ENCODE measurements around the gene AIFM2. TPM values are rescaled to one million over a fixed set of nuclear protein-coding genes. Genes with fewer than 3 reads are reported as not detected.
"Not testable (repeated sequence)": the region's sequence is repeated elsewhere in the genome, so short reads cannot be mapped to it uniquely, and the experiment has no call there.

AIFM2 gene
- total RNA-seq (2014; rRNA removed; shearing (Covaris generic)), result 7.0 and 8.1 TPM in 2 replicates

- DNase-seq (ENCODE audit: low read depth), result peak; percentile 81
These were observed at the start of gene AIFM2 for GRCh38 chr10:70132098-70133029. Gene AIFM2, minus strand, starts transcription at chr10:70132825. Its CDS starts 8,741 bp downstream, at chr10:70124084.

- DNase-seq (ENCODE audit: low read depth), result not testable (repeated sequence)
These were observed 46.6 kb upstream of the AIFM2 start for GRCh38 chr10:70179209-70179608.

DNA sequence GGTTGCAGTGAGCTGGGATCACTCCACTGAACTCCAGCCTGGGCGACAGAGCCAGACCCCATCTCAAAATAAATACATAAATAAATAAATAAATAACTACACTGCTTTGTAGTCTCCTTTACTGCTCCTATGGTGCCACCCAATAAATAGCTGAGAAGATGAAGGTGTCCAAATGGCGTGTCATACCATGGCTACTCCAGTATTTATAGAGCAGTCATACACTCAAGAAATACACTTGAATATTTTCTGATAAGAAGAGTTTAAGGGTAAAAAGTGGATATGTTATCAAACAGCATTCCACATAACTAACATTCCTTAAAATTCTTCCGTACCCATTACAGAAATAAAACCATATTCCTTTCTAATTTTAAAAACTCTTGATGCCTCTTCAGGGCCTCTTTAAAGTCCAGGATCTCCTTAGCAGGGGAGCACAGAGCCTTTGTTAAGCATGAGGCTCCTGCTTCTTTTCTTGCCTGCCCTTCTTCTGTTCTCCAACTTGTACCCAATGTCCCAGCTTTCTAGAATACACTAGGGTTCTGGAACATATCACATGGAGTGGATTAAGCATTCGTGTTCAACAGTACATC lies 45.6 kb upstream of the AIFM2 start:
- DNase-seq (ENCODE audit: low read depth), result no peak

GRCh38 chr10:70176441-70176840 lies 43.8 kb upstream of the AIFM2 start:
- DNase-seq (ENCODE audit: low read depth), result no peak

- no peak for DNase-seq (ENCODE audit: low read depth)
These were observed 42.9 kb upstream of the AIFM2 start for GRCh38 chr10:70175516-70175915.

DNA sequence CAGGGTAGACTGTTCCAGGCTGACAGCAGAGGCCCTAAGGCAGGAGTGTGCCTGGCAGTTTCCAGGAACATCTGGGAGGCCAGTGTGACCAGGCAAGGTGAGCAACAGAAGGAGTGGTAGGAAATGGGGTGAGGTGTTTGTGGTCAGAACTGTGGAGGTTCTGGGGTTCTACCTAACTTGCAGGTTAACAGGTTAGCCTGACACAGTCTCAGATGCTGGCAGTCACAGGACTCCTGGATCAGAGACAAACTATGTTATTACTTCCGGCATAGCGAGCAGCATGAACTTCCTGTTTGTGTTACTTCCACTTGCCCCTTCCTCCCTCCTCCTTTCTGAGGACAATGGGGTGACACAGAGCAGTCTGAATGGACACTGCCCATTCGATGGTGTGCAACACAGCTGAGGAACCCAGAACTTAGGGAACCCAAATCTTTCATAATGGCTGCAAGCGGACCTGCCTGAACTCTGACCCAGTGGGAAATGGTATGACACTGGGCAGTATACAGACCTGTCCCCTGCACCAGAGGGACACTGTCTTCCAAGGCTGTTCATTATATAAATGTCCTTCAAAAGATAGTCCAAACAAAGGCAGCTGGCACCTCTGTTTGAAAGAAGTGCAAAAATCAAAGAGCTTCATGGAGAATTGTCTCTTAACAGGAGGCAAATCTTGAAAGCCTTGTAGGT lies 41.6 kb upstream of the AIFM2 start:
- DNase-seq (ENCODE audit: low read depth), result no peak

DNA sequence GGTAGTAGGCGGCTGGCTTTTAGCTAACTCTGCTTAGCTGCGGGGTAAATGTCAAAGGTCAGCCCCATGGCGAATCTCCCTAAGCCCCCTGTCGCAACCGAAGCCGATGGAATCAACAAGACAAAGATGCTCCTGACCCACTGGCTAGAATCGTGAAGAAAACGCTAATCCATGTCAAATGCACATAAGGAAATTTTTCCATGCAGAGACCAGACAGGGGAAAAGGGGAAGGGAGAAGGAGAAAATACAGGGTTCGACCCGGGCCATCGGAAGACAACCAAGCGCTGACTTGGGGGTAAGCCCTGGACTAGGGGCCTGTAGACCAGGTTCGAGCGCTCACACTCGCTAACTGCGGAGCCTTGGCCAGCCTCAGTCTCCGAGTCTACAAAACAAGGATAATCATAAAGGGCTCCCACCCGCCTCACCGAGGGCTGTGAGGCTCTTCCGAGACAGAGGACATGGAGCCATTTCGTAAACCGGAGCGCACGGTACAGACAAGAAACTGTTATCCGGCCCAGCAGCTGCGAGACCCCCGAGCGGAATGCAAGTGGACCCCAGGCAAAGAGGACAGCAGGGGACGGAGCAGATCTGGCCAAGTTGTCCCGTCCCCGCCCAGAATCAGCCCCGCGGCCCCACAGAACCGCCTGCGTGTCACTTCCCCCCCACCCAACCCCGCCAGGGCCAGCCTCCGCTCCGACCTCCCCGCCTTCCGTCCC lies 37.2 kb upstream of the AIFM2 start:
- DNase-seq (ENCODE audit: low read depth), result no peak

- no peak for DNase-seq (ENCODE audit: low read depth)
These were observed 36.4 kb upstream of the AIFM2 start for GRCh38 chr10:70169011-70169410.

DNA sequence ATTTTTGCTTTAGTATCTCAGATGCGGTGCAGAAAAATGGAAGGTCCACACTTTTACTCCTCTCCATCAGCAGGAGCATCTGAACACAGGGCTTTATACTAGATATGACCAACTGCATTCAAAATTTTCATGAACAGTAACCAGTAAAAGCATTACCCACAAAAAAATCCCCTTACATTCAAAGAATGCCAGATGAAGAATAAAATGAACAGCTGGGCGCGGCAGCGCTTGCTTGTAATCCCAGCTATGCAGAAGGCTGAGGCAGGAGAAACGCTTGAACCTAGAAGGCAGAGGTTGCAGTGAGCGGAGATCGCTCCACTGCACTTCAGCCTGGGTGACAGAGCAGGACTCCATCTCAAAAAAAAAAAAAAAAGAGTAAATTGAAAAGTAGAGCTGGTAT lies 34.6 kb upstream of the AIFM2 start:
- no peak for DNase-seq (ENCODE audit: low read depth)

- no peak for DNase-seq (ENCODE audit: low read depth)
These were observed 33.8 kb upstream of the AIFM2 start for GRCh38 chr10:70166394-70166793.

- no peak for DNase-seq (ENCODE audit: low read depth)
These were observed 31.5 kb upstream of the AIFM2 start for GRCh38 chr10:70164163-70164562.

- no peak for DNase-seq (ENCODE audit: low read depth)
These were observed 30.8 kb upstream of the AIFM2 start for GRCh38 chr10:70163448-70163847.

- DNase-seq (ENCODE audit: low read depth), result no peak
These were observed 30.2 kb upstream of the AIFM2 start for GRCh38 chr10:70162892-70163201.

GRCh38 chr10:70162151-70162891 lies 29.7 kb upstream of the AIFM2 start:
- DNase-seq (ENCODE audit: low read depth), result no peak

DNA sequence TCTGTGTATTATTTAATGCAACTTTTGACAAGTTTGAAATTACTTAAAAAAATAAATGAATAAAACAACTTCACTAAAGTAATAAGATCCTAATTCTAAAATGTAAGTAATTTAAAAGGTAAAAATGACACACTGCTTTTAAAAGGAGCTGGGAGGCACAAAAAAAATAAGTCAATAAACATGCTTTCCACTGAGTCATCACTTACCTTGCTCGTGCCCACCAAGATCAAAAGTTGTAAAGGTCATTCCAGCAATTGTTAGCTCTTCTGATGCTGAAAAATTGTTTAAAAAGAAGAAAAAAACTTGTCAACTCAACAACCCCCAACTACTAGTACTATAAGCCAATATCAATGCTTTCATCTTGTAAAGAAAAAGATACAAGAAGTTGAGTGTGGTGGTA lies 28.2 kb upstream of the AIFM2 start:
- no peak for DNase-seq (ENCODE audit: low read depth)

DNA sequence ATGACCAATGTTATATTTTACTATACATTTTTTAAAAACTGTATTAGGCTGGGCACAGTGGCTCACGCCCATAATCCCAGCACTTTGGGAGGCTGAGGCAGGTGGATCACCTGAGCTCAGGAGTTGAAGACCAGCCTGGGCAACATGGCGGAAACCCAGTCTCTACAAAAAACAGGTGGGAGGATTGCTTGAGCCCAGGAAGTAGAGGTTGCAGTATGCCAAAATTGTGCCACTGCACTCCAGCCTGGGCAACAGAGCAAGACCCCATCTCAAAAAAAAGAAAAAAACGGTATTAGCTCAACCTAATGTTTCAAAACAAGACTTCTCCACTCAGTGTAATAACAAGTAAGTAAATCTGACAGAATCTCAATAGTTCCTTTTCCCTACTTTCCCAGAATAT lies 26.7 kb upstream of the AIFM2 start:
- not testable (repeated sequence) for DNase-seq (ENCODE audit: low read depth)

- DNase-seq (ENCODE audit: low read depth), result no peak
These were observed 25.5 kb upstream of the AIFM2 start for GRCh38 chr10:70158113-70158512.

- DNase-seq (ENCODE audit: low read depth), result no peak
These were observed 22.7 kb upstream of the AIFM2 start for GRCh38 chr10:70155255-70155838.

DNA sequence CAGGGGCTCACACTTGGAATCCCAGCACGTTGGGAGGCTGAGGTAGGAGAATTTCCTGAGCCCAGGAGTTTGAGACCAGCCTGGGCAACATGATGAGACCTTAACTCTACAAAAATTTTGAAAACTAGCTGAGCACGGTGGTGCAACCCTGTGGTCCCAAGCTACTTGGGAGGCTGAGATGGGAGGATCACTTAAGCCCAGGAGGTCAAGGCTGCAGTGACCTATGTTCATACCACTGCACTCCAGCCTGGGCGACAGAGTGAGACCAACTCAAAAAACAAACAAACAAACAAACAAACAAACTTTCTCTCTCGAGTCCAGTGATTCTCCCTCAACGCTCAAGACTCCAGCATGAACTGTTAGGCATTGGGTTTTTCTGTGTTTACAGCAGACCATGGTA lies 15.9 kb upstream of the AIFM2 start:
- no peak for DNase-seq (ENCODE audit: low read depth)

DNA sequence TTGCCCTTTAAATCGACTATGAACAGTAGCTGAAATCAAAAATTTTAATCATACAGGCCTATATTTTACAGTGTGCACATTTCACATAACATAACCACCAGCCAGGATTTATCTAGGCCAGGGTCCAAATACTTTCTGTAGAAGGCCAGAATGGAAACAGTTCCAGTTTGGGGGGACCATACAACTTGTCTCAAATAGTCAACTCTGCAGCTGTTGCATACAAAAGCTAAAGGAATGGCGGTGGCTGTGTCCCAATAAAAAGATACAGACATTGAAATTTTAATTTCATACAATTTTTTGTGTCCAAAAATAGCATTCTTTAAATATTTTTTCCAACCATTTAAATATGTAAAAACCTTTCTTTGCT lies 14.6 kb upstream of the AIFM2 start:
- DNase-seq (ENCODE audit: low read depth), result no peak
